NCI-H345 (cell line): ENCODE data around the gene FOCAD.

ENCODE experiments used
- DNase-seq: peaks from one replicate; lab custom pipeline; 2025; lab: John Stamatoyannopoulos, UW

FOCAD gene

GRCh38 chr9:20683351-20684034 is 566 bp upstream of the FOCAD start:
- DNase-seq: peak; percentile 31

- no peak for DNase-seq
Observed at GRCh38 chr9:20684875-20685696, 1.0 kb downstream of the FOCAD start.

DNA sequence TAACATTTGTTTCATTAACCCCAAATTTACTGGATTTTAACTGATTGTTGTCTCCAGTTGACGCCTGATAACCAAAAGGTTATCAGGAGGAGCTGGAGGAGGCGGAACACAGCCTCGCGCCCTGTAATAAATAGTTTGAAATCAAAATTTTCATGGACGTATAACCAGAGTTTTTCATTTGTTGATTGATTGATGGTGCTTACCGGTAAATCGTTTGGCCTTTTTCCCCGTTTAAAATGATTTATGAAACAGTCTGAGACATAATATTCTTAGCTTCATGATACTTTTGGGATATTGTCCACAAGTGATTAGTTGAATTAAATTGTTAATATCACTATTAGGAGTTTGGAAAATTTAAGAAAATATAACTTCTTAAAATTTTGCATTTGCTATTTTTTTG is 1.7 kb downstream of the FOCAD start:
- no peak for DNase-seq

GRCh38 chr9:20689833-20690232 is 5.8 kb downstream of the FOCAD start:
- no peak for DNase-seq

DNA sequence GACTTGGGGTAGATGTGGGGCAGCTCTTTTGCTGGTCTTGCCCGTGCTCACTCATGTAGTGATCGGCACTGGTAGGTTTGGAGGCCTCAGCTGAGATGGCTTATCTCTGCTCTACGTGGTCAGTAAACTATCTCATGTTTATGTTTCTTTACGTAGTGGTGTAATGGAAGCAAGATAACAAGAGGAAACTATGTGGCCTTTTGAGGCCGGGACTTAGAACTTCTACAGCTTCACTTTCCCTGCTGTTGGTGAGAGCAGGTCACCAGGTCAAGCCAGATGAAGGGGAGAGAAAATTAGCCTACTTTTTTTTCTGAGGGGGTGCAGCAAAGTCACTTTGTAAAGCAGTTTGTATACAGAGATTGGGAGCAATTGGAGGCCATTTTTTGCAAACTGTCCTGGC is 8.5 kb downstream of the FOCAD start:
- no peak for DNase-seq

GRCh38 chr9:20693068-20693467 is 9.0 kb downstream of the FOCAD start:
- no peak for DNase-seq

- no peak for DNase-seq
Observed at GRCh38 chr9:20694248-20694647, 10.2 kb downstream of the FOCAD start.

DNA sequence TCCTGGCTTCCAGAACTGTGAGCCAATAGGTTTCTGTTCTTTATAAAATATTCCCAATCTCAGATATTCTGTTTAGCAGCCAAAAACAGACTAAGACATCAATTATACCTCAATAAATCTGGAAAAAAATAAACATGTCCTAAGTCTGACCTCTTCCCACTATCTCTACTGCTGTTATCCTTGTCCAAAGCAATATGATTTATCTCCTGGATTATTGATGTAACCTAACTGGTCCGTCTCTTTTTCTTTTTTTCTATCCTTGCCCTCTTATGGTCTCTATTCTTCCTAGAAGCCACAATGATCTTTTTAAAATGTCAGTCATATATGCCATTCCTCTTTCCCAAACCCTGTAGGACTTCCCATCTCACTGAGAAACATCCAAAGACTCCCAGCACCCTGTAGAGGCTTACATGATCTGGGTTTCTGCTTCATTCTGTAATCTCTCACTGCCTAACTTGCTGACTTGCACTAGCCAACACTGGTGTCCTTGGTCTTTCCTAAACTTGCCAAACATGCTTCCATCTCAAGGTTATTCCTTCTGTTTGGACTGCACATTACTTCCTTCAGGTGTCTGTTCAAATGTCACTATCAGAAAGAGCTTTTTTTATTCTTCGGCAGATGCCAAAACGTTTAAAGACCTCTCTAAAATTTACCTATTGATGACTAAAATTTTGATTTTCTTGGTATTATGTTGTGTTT is 13.1 kb downstream of the FOCAD start:
- no peak for DNase-seq

DNA sequence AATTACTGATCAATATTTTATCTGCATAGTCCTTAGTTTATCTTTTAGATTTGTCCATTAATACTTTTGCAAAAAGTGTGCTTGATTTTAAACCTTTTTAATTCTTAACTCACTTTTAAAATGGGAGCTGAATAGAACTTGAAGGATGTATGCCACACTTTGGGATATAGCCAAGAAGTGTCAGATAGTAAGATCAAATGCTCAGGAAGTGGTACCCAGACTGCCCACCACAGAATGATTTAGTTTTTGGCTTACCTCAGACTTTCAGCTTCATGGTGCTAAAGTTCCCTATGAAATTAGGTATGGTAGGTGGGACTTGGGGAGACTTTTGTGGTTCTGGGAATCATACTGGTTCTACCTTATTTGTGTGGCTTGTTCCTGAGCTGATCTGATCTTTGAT is 14.7 kb downstream of the FOCAD start:
- DNase-seq: no peak

GRCh38 chr9:20701060-20701459 is 17.0 kb downstream of the FOCAD start:
- DNase-seq: no peak

DNA sequence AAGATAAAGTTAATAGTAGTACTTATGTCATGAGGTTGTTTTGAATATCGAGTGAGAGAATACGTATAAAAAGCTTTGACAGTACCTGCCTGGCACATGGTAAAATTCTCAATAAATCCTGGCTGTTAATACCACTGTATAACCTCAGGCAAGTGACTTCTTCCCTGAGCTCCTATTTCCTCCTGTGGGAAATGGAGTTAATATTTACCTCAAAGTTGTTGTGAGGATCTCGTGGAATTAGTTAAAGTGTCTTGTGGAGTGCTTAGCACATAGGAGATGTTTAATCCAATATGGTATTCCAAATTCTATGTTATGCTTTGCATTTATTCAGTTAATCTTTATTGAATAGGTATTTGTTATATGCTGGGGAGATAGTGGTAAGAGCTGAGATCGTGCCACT is 18.5 kb downstream of the FOCAD start:
- DNase-seq: no peak

DNA sequence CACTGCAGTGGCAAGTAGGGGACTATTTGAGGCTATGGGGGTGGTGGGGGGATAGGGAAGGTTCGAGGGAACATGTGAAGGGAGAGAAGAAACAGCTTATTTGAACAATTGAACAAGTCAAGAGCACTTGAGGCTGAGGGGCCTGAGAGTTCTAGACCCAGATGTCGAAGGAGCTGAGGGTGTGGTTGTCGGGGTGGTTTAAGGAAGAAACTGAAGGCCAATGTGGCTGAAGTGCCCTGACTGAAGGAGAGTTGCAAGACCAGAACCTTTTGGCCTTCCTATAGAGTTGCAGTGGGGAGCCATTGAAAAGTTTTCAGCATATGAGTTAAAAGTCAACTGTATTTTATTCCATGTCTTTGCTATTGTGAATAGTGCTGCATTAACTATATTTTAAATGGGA is 19.1 kb downstream of the FOCAD start:
- no peak for DNase-seq

DNA sequence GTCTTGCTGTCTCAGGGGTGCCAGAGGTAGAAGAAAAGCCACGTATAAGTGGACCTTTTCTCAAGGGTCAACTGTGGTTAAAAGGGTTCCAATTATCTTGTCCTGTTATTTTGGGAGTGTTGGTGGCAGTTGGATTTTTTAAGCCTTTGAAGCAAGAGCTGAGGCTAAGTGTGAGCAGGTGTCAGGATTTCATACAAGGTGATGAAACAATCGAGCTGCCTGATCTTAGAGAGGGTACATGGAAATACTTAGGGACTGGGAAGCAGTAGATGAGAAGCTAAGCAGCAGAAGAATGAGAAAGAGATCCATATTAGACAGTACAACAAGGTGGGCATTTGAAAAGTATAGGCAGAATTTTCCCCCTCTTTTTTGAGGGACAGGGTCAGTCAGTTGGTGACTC is 23.6 kb downstream of the FOCAD start:
- no peak for DNase-seq

DNA sequence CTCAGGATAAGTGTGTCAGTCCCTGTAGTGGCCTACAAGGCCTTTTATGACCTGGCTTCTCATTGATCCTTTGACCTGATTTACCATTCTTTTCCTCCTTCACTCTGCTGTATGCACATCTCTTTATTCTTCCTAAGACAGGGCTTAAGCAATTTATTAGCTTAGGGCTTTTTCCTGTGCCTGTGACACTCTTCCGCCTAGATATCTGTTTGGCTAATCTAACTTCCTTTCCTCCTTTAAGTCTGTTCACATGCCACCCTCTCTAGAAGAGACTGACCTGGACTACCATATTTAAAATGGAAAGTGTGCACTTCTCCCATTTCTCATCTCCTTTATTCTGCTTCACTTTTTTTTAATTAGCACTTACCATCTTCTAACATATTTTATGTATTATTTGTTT is 29.1 kb downstream of the FOCAD start:
- DNase-seq: no peak

GRCh38 chr9:20714442-20715415 is 30.7 kb downstream of the FOCAD start:
- DNase-seq: no peak

- no peak for DNase-seq
Observed at GRCh38 chr9:20722221-20722620, 38.2 kb downstream of the FOCAD start.

DNA sequence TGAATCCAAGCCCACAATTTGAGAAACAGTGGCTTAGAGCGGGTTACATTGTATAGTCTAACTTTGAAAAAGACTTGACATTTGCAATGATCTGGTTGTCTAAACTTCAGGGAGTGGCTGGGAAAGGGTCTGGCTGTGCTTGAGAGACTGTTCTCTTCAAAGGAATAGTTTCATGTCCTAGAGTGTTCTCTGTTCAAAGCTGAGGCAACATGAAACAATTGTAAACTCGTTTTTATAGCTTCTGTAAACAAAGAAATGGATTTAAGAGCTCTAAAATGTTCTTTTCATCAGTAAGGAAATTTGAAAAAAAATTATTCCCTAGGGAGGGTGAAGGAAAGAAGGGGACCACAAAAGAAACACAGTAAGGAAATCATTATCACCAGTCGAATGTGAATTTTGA is 41.6 kb downstream of the FOCAD start:
- DNase-seq: no peak

GRCh38 chr9:20726144-20726543 is 42.1 kb downstream of the FOCAD start:
- DNase-seq: no peak

DNA sequence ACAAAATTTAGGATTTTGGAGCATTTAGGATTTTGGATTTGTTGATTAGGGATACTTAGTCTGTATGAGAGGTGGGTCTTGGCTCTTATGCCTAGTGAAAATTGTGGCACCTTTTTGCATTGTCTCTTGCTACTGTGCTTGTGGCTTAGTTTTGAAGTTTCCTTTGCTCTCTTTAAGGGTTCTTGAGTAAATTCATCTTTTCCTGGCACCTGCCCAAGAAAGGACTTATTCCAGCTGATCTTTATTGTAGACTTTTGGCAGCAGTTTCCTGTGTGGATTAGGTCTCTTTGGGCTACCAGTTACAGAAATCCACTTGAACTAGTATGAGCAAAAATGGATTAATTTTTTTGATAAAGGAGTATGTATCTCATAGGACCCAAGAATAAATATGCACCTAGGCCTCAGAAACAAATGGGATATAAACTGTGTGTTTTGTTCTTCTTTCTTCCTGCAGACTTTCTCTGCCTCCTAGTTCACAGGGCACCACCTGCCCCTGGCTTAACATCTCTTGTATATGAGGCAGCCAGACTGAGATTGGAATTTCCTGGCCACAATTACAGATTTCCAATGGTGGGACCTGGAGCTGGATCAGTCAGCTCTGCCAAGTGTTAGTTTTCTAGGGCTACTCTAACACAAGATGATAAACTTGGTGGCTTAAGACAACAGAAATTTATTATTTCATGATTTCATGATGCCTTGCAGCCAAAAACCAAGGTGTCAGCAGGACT is 44.6 kb downstream of the FOCAD start:
- DNase-seq: no peak

- DNase-seq: no peak
Observed at GRCh38 chr9:20729523-20729922, 45.5 kb downstream of the FOCAD start.

DNA sequence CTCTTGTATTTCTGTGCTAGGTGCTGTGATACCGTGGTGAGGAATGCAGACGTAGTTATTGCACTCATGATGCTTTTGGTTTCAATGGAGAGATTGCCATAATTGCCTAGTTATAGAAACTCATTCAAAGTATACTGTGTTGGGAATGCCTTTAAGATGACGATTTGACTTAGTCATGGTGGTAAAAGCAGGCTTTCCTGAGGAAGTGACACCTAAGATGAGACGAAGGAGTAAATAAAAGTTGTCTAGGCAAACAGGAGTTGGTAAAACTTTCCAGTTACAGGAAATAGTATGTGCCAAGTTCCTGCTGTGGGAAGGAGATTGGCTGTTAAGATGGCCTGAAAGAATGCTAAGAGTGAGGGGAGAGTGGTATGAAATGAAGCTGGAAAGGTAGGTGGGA is 48.1 kb downstream of the FOCAD start:
- DNase-seq: no peak
